NCI-H1092 treated with DMSO at 0.1 percent for 48 hours (cell line): ENCODE results near the gene LGI2.

Experiments used
- DNase-seq: peaks from one replicate; lab custom pipeline; 2025; lab: John Stamatoyannopoulos, UW

The LGI2 gene

DNA sequence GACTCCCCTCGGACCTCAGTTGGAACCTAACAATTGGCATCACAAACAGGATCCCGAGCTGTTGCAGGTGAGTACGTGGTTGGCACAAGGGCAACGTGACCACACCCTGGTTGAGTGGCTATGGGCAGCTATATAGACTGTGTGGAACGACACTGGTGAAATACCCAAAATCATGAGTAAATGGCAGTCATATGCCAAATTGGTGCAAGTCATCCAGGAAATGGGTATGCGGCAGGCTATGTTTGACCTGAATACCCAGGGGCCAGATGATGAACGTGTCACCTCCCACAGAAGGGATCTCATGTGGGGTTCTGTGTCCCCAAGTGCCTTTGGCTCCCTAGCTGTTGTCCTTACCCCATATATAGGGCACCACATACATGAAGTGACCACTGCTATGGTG, 64.7 kb downstream of the LGI2 start:
- DNase-seq, result no peak

DNA sequence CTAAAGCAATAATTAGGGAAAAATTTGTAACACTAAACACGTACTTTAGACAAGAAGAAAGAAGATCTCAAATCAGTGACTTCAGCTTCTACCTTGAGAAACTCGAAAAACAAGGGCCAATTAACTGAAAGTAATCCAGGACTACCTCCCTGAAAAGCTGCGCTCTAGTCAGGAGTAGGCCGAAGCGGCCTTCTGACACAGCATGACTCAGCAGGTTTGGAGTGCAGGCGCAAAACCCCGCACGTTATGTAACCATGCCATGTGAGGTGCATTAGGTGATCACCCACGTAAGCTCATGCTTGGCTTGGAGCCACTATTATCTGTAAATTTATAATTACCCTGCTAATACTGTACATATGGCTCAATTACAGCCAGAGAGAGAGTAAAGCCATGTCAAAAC, 65.1 kb downstream of the LGI2 start:
- DNase-seq, result no peak

DNA sequence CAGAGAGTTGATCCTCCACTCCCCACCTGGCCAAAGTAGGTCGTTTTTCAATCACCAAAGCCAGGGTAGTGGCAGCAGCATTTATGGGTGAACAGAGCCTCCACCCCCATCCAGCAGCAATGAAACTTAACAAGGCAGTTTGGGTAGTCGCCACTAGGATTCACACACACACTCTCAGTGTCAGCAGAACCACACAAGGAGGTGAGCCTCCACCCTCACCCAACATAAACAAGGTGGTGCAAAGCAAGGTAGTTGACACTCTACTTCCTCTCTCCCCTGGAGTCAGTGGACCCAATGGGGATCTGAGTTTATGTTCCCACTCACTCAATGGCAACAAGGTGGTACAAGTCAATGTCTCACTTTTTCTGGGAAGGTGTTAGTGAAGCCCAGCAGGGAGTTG, 67.5 kb downstream of the LGI2 start:
- no peak for DNase-seq

DNA sequence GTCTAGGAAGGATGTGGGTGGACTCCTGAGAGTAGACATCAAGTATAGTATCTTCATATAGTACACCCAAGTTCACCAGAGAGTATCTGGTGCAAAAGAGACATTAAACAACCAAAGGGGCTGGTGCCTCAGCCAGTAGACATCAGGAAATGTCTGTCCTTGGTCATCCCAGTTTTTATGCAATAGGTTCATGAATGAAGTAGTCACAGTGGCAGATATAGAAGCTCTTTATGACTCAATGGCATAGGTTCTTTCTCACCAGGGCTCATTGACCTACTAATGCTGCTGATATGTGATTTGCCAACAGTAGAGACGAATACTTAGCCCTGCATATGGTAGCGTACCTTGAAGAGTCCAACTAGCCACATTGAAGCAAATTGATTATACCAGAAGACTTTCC, 72.9 kb downstream of the LGI2 start:
- no peak for DNase-seq

DNA sequence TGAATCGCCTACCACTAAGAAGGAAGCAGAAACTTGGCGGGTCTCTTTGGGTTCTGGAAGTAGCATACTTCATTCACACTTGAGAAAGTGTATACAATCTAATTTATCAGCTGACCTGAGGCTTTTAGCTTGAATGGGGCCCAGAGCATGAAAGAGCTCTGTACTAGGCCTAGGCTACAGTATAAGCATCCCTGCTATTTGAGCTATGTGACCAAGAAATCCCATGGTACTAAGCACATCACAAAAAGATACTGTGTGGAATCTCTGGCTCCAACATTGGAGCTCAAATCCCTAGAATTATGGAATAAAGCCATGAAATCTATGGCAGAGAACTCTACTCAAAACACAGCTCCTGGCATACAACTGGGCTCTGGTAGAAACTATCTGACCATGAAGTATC, 74.0 kb downstream of the LGI2 start:
- DNase-seq, result no peak

DNA sequence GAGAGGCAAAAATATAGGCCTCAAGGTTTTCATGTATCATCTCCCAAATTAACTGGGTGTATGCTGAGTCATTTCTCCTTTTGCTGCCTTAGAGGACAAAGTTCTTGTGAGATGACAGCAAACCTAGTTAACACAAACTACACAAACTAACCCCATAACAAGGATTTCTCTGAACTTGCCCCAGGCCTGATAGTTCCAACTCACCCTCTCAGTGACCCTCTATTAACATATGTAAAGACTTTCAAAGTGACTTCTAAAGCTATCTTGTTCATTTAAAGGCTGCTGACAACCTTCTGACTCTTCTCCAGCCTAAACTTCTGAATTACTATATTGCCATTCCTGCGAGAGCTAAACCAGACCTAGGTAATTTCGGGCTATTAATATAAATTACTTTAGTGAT, 74.7 kb downstream of the LGI2 start:
- no peak for DNase-seq

DNA sequence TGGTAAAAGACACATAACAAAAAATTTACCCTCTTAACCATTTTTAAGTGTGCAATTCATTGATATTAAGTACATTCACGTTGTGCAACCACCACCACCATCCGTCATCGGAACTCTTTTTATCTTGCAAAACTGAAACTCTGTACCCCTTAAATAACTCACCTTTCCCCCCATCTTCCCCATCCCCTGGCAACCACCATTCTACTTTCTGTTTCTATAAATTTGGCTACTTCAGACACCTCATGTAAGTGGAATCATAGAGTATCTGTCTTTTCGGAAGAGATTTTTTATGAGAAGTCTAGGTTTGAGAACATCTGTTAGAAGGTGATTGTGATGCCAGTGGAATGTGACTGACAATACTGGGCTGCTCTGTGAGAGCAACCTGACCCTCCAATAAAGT, 78.1 kb downstream of the LGI2 start:
- no peak for DNase-seq

DNA sequence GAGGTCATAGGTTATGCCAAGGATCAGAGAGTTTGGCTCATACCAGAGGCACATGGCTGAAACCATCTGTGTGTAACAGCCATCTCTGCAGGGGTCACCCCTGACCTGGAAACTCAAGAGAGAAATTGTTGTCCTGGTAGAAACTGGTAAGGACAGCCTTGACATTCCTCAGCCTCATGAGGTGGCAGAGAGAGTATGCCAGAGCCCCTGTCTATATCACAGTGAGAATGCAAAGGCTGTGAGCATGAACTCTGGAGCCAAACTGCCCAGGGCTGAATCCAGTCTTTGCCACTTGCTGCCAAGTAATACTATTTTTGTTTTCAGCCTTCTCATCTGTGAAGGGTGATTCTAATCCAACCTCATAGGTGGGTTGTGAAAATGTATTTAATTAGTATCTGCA, 80.8 kb downstream of the LGI2 start:
- no peak for DNase-seq
